GM18526 (cell line): ENCODE data around the gene TNFRSF13B.

Source experiments
- POLR2A ChIP-seq: IDR thresholded peaks from 3 replicates; pipeline ENCODE4 v1.6.1; 2011; ENCODE audit not compliant: insufficient read length; ENCODE audit errors: extremely low read depth

The TNFRSF13B gene

GRCh38 chr17:16953347-16953746, 18.6 kb downstream of the TNFRSF13B start:
- no peak for TF ChIP-seq POLR2A

- peak; percentile 3 for TF ChIP-seq POLR2A
Measured at GRCh38 chr17:16952401-16952800, 19.5 kb downstream of the TNFRSF13B start.

- TF ChIP-seq POLR2A, result no peak
Measured at GRCh38 chr17:16950488-16950887, 21.4 kb downstream of the TNFRSF13B start.

GRCh38 chr17:16948587-16949376, 23.1 kb downstream of the TNFRSF13B start:
- TF ChIP-seq POLR2A, result no peak

- no peak for TF ChIP-seq POLR2A
Measured at GRCh38 chr17:16947470-16947869, 24.4 kb downstream of the TNFRSF13B start.

- no peak for TF ChIP-seq POLR2A
Measured at GRCh38 chr17:16945663-16946218, 26.2 kb downstream of the TNFRSF13B start.

- TF ChIP-seq POLR2A, result no peak
Measured at GRCh38 chr17:16945136-16945482, 26.8 kb downstream of the TNFRSF13B start.

- TF ChIP-seq POLR2A, result no peak
Measured at GRCh38 chr17:16944334-16945135, 27.4 kb downstream of the TNFRSF13B start.

- TF ChIP-seq POLR2A, result no peak
Measured at GRCh38 chr17:16943541-16944333, 28.2 kb downstream of the TNFRSF13B start.

GRCh38 chr17:16943032-16943352, 28.9 kb downstream of the TNFRSF13B start:
- TF ChIP-seq POLR2A, result no peak

GRCh38 chr17:16942141-16943031, 29.5 kb downstream of the TNFRSF13B start:
- no peak for TF ChIP-seq POLR2A

GRCh38 chr17:16941072-16942036, 30.6 kb downstream of the TNFRSF13B start:
- peak; percentile 15 for TF ChIP-seq POLR2A

GRCh38 chr17:16940116-16940881, 31.6 kb downstream of the TNFRSF13B start:
- no peak for TF ChIP-seq POLR2A
